Neural cell (in vitro differentiated cells): ENCODE results near the gene ZNF385D. TPM values are rescaled to one million over a fixed set of nuclear protein-coding genes. Genes with fewer than 3 reads are reported as not detected.

Experiments used
- H2AFZ ChIP-seq: fragments of 200-600, 300-800 bp; sonication (generic), shearing (Covaris generic); 2 replicates; pipeline ENCODE4 v1.6.0; 2014; ENCODE audit warnings: low read depth, mild to moderate bottlenecking, antibody characterized with exemption, low read length, moderate library complexity
- H3F3A ChIP-seq: fragments of 200-600 bp; shearing (Covaris generic); 2 replicates; pipeline ENCODE4 v1.6.1; 2016; ENCODE audit warnings: mild to moderate bottlenecking, moderate library complexity, mixed read lengths, antibody characterized with exemption, low read length; ENCODE audit not compliant: insufficient read depth, poor library complexity, severe bottlenecking
- H3K27ac ChIP-seq: fragments of 200-600, 300-800 bp; sonication (generic), shearing (Covaris generic); 2 replicates; pipeline ENCODE4 v1.5.1; 2014; ENCODE audit warnings: mild to moderate bottlenecking, low read length, moderate library complexity
- H3K27me3 ChIP-seq: fragments of 300-800, 200-600 bp; sonication (generic), shearing (Covaris generic); 2 replicates; pipeline ENCODE4 v1.6.0; 2014; ENCODE audit warnings: mild to moderate bottlenecking, low read depth, low read length, moderate library complexity; ENCODE audit not compliant: insufficient read depth
- H3K36me3 ChIP-seq: fragments of 300-800, 200-600 bp; sonication (generic), shearing (Covaris generic); 2 replicates; pipeline ENCODE4 v1.5.1; 2014; ENCODE audit warnings: mild to moderate bottlenecking, antibody characterized with exemption, low read length, moderate library complexity; ENCODE audit not compliant: insufficient read depth
- H3K4me2 ChIP-seq: fragments of 300-800, 200-600 bp; sonication (generic), shearing (Covaris generic); 2 replicates; pipeline ENCODE4 v1.6.0; 2014; ENCODE audit warnings: mild to moderate bottlenecking, low read length
- H3K4me3 ChIP-seq: fragments of 300-800, 200-600 bp; sonication (generic), shearing (Covaris generic); 2 replicates; pipeline ENCODE4 v1.5.1; 2014; ENCODE audit warnings: mild to moderate bottlenecking, low read length, moderate library complexity
- H3K79me2 ChIP-seq: fragments of 200-600 bp; shearing (Covaris generic); replicated peaks from 2 replicates; pipeline ENCODE4 v1.6.0; 2014; ENCODE audit warnings: mild to moderate bottlenecking, low read length, moderate library complexity; ENCODE audit not compliant: insufficient read depth
- H3K9ac ChIP-seq: fragments of 300-800, 200-600 bp; sonication (generic), shearing (Covaris generic); 2 replicates; pipeline ENCODE4 v1.6.1; 2016; ENCODE audit warnings: mild to moderate bottlenecking, low read length, mixed read lengths
- H3K9me2 ChIP-seq: fragments of 200-600 bp; shearing (Covaris generic); 2 replicates; pipeline ENCODE4 v1.6.1; 2016; ENCODE audit warnings: mild to moderate bottlenecking, low read length, mixed read lengths; ENCODE audit not compliant: insufficient read depth
- H3K9me3 ChIP-seq: fragments of 200-600, 300-800 bp; sonication (generic), shearing (Covaris generic); 2 replicates; pipeline ENCODE4 v1.6.1; 2016; ENCODE audit warnings: mild to moderate bottlenecking, mixed run types, low read length, moderate library complexity, mixed read lengths
- H4K20me1 ChIP-seq: fragments of 200-600 bp; shearing (Covaris generic); 2 replicates; pipeline ENCODE4 v1.6.1; 2016; ENCODE audit warnings: mild to moderate bottlenecking, mixed run types; ENCODE audit not compliant: insufficient read depth
- CTCF ChIP-seq: fragments of 450-650 bp; IDR thresholded peaks from 2 replicates; pipeline ENCODE4 v1.5.1; 2014; ENCODE audit warnings: antibody characterized with exemption, mild to moderate bottlenecking, moderate library complexity; ENCODE audit not compliant: poor library complexity, severe bottlenecking
- EP300 ChIP-seq: fragments of 450-650 bp; conservative IDR thresholded peaks from 2 replicates; pipeline ENCODE4 v1.6.1; 2014; ENCODE audit warnings: antibody characterized with exemption, mild to moderate bottlenecking, moderate library complexity; ENCODE audit not compliant: poor library complexity, severe bottlenecking
- EZH2 ChIP-seq: fragments of 200-600, 300-800 bp; shearing (Covaris generic), sonication (generic); IDR thresholded peaks from 2 replicates; pipeline ENCODE4 v1.6.1; 2014; ENCODE audit warnings: antibody characterized with exemption, low read length, borderline replicate concordance, mild to moderate bottlenecking; ENCODE audit not compliant: insufficient read depth, poor library complexity, severe bottlenecking
- MXI1 ChIP-seq: fragments of 450-650 bp; conservative IDR thresholded peaks from 2 replicates; pipeline ENCODE4 v1.6.1; 2014; ENCODE audit warnings: antibody characterized with exemption, mild to moderate bottlenecking; ENCODE audit not compliant: poor library complexity, severe bottlenecking
- POLR2AphosphoS5 ChIP-seq: IDR thresholded peaks from 2 replicates; pipeline ENCODE4 v1.6.1; 2012
- RAD21 ChIP-seq: fragments of 450-650 bp; conservative IDR thresholded peaks from 2 replicates; pipeline ENCODE4 v1.6.1; 2014; ENCODE audit warnings: antibody characterized with exemption, mild to moderate bottlenecking, moderate library complexity
- SMC3 ChIP-seq: fragments of 450-650 bp; conservative IDR thresholded peaks from 2 replicates; pipeline ENCODE4 v1.6.1; 2014; ENCODE audit warnings: antibody characterized with exemption, mild to moderate bottlenecking, moderate library complexity; ENCODE audit not compliant: poor library complexity
- TAF1 ChIP-seq: IDR thresholded peaks from 2 replicates; pipeline ENCODE4 v1.6.1; 2012; ENCODE audit warnings: low read depth
- polyA plus RNA-seq: library from polyadenylated mRNA; depleted of rRNA; stranded (reverse); fragments of >200 nt; gene quantifications from 2 replicates; pipeline ENCODE4 v1.2.3, GENCODE V29; 2014
- TF ChIP-seq, protein P1 (sequence below): IDR thresholded peaks from 2 replicates; pipeline ENCODE4 v1.6.1; 2012; ENCODE audit warnings: borderline replicate concordance

Gene ZNF385D
- polyA plus RNA-seq, 1 donor from 2014 or later, result 3.4 TPM

- H3K9ac ChIP-seq, result no peak overlapping the region
- H3K79me2 ChIP-seq, result no peaks in the 10 kb centered on the region
- H3F3A ChIP-seq, result no peaks in the 10 kb centered on the region
- H2AFZ ChIP-seq, result no peak overlapping the region
- no peak overlapping the region for H3K4me2 ChIP-seq
- H3K9me3 ChIP-seq, result no peaks in the 10 kb centered on the region
- H3K27ac ChIP-seq, result no peak overlapping the region
- H3K27me3 ChIP-seq, result no peaks in the 10 kb centered on the region
- TF ChIP-seq EP300, result no peak
- TF ChIP-seq MXI1, result no peak
- no peak for TF ChIP-seq EZH2
- TF ChIP-seq POLR2AphosphoS5, result no peak
- TF ChIP-seq CTCF, result no peak
- no peak for TF ChIP-seq SMC3
- no peak for TF ChIP-seq RAD21
- TF ChIP-seq, protein P1, sequence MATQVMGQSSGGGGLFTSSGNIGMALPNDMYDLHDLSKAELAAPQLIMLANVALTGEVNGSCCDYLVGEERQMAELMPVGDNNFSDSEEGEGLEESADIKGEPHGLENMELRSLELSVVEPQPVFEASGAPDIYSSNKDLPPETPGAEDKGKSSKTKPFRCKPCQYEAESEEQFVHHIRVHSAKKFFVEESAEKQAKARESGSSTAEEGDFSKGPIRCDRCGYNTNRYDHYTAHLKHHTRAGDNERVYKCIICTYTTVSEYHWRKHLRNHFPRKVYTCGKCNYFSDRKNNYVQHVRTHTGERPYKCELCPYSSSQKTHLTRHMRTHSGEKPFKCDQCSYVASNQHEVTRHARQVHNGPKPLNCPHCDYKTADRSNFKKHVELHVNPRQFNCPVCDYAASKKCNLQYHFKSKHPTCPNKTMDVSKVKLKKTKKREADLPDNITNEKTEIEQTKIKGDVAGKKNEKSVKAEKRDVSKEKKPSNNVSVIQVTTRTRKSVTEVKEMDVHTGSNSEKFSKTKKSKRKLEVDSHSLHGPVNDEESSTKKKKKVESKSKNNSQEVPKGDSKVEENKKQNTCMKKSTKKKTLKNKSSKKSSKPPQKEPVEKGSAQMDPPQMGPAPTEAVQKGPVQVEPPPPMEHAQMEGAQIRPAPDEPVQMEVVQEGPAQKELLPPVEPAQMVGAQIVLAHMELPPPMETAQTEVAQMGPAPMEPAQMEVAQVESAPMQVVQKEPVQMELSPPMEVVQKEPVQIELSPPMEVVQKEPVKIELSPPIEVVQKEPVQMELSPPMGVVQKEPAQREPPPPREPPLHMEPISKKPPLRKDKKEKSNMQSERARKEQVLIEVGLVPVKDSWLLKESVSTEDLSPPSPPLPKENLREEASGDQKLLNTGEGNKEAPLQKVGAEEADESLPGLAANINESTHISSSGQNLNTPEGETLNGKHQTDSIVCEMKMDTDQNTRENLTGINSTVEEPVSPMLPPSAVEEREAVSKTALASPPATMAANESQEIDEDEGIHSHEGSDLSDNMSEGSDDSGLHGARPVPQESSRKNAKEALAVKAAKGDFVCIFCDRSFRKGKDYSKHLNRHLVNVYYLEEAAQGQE, result no peak
- no peak for TF ChIP-seq TAF1
- H3K4me3 ChIP-seq, result no peak overlapping the region
- no peaks in the 10 kb centered on the region for H3K36me3 ChIP-seq
- no peaks in the 10 kb centered on the region for H3K9me2 ChIP-seq
- no peaks in the 10 kb centered on the region for H4K20me1 ChIP-seq
Observed at GRCh38 chr3:21643752-21644151, 107.3 kb downstream of the ZNF385D start.

- H3K4me2 ChIP-seq, result no peak overlapping the region
- no peak overlapping the region for H2AFZ ChIP-seq
- TF ChIP-seq RAD21 (no peak), CTCF (no peak), TAF1 (no peak), MXI1 (no peak), EZH2 (no peak), POLR2AphosphoS5 (no peak), EP300 (no peak), SMC3 (no peak)
- TF ChIP-seq, protein P1, result no peak
- no peak overlapping the region for H3K27ac ChIP-seq
- H3K27me3 ChIP-seq, result no peaks in the 10 kb centered on the region
- no peak overlapping the region for H3K4me3 ChIP-seq
- H3K9me2 ChIP-seq, result no peaks in the 10 kb centered on the region
- H3F3A ChIP-seq, result no peaks in the 10 kb centered on the region
- H3K36me3 ChIP-seq, result no peaks in the 10 kb centered on the region
- H3K9me3 ChIP-seq, result no peaks in the 10 kb centered on the region
- H4K20me1 ChIP-seq, result no peaks in the 10 kb centered on the region
- H3K9ac ChIP-seq, result no peak overlapping the region
- no peaks in the 10 kb centered on the region for H3K79me2 ChIP-seq
Observed at GRCh38 chr3:21642433-21642832, 108.6 kb downstream of the ZNF385D start.
